ENCODE measurements around the gene TMPRSS11D. TPM values are rescaled to one million over a fixed set of nuclear protein-coding genes. Genes with fewer than 3 reads are reported as not detected.

The TMPRSS11D gene
- total RNA-seq (2022; extraction: Qiagen RNA extraction; ENCODE audit: low read depth), result not detected in 5 replicates

GRCh38 chr4:67883902-67884301 is at the start of gene TMPRSS11D:
Gene TMPRSS11D, minus strand, starts transcription at chr4:67884002. Its CDS starts 69 bp downstream, at chr4:67883933.

Other genes with a start within 250 kb of the TMPRSS11D start
- gene UBA6, start 182.8 kb downstream of the TMPRSS11D start, total RNA-seq (2022; extraction: Qiagen RNA extraction; ENCODE audit: low read depth), result 11.6 to 25.8 TPM (median 16.1 TPM) in 5 replicates
- not detected in 5 replicates for gene GNRHR, start 129.6 kb downstream of the TMPRSS11D start, total RNA-seq (2022; extraction: Qiagen RNA extraction; ENCODE audit: low read depth)
- gene TMPRSS11A, start 79.5 kb upstream of the TMPRSS11D start, total RNA-seq (2022; extraction: Qiagen RNA extraction; ENCODE audit: low read depth), result not detected in 5 replicates
- gene TMPRSS11F, start 245.9 kb upstream of the TMPRSS11D start, total RNA-seq (2022; extraction: Qiagen RNA extraction; ENCODE audit: low read depth), result not detected in 5 replicates

Data from A549 treated with RU486 at 1 μM for 4 hours (cell line).